Amygdala (tissue), 56 donors: ENCODE data around the gene PGR.

Source experiments
- DNase-seq, 56 donors: peaks; one replicate each; lab custom pipeline; 2025; lab: John Stamatoyannopoulos, UW

PGR gene

GRCh38 chr11:101083335-101083734 is 46.3 kb downstream of the PGR start:
- DNase-seq = no peak

- no peak for DNase-seq
These were observed 46.8 kb downstream of the PGR start for GRCh38 chr11:101082813-101083212.

GRCh38 chr11:101063706-101064105 is 65.9 kb downstream of the PGR start:
- no peak for DNase-seq

- DNase-seq = no peak
These were observed 68.0 kb downstream of the PGR start for GRCh38 chr11:101061606-101062005.

- DNase-seq = no peak
These were observed 70.3 kb downstream of the PGR start for GRCh38 chr11:101059331-101059730.

GRCh38 chr11:101053492-101053891 is 76.1 kb downstream of the PGR start:
- no peak for DNase-seq

- no peak for DNase-seq
These were observed 77.9 kb downstream of the PGR start for GRCh38 chr11:101051677-101052076.

GRCh38 chr11:101049813-101050212 is 79.8 kb downstream of the PGR start:
- no peak for DNase-seq

- DNase-seq = no peak
These were observed 80.5 kb downstream of the PGR start for GRCh38 chr11:101049123-101049522.

- DNase-seq = no peak
These were observed 81.1 kb downstream of the PGR start for GRCh38 chr11:101048479-101048878.

- DNase-seq = no peak
These were observed 82.7 kb downstream of the PGR start for GRCh38 chr11:101046947-101047346.

GRCh38 chr11:101045415-101045814 is 84.2 kb downstream of the PGR start:
- no peak for DNase-seq

GRCh38 chr11:101043940-101044339 is 85.7 kb downstream of the PGR start:
- no peak for DNase-seq

- no peak for DNase-seq
These were observed 93.7 kb downstream of the PGR start for GRCh38 chr11:101035872-101036271.

GRCh38 chr11:101034076-101034475 is 95.5 kb downstream of the PGR start:
- peak in 3 of 56 donors; percentile 1 to 5 (median 1) for DNase-seq

GRCh38 chr11:101032991-101033390 is 96.6 kb downstream of the PGR start:
- DNase-seq = no peak

GRCh38 chr11:101031713-101032112 is 97.9 kb downstream of the PGR start:
- no peak for DNase-seq

- no peak for DNase-seq
These were observed 98.9 kb downstream of the PGR start for GRCh38 chr11:101030692-101031091.

- no peak for DNase-seq
These were observed 99.6 kb downstream of the PGR start for GRCh38 chr11:101030015-101030414.

GRCh38 chr11:101028644-101029043 is 101.0 kb downstream of the PGR start:
- DNase-seq = no peak

GRCh38 chr11:101022256-101022655 is 107.4 kb downstream of the PGR start:
- DNase-seq = no peak

- no peak for DNase-seq
These were observed 109.7 kb downstream of the PGR start for GRCh38 chr11:101019870-101020269.

- no peak for DNase-seq
These were observed 114.9 kb downstream of the PGR start for GRCh38 chr11:101014600-101015285.
